ENCODE measurements around the gene EMID1. TPM values are rescaled to one million over a fixed set of nuclear protein-coding genes. Genes with fewer than 3 reads are reported as not detected.
"Not testable (repeated sequence)": the region's sequence is repeated elsewhere in the genome, so short reads cannot be mapped to it uniquely, and the experiment has no call there.

The EMID1 gene
- total RNA-seq, 1 donor from 2014 or later: 18.5 TPM

DNA sequence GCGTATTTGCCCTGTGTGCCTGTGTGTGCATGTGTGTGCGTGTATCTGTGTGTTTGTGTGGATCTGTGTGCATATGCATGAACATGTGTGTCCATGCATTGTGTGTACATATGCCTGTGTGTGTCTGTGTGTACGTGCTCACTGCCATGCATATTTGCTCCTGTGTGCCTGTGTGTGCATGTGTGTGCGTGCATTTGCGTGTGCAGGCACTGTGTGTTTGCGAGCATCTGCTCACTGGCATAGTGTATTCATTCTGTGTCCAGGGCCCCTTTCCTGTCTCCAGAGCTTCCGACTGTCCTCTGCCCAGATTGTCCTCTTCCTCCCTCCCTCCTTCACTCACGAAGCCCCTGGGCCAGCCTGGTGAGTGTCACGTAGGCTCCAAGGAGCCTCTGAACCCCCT is 5.8 kb downstream of the EMID1 start:
- no peak for DNase-seq

GRCh38 chr22:29212743-29213142 is 7.0 kb downstream of the EMID1 start:
- DNase-seq: no peak

DNA sequence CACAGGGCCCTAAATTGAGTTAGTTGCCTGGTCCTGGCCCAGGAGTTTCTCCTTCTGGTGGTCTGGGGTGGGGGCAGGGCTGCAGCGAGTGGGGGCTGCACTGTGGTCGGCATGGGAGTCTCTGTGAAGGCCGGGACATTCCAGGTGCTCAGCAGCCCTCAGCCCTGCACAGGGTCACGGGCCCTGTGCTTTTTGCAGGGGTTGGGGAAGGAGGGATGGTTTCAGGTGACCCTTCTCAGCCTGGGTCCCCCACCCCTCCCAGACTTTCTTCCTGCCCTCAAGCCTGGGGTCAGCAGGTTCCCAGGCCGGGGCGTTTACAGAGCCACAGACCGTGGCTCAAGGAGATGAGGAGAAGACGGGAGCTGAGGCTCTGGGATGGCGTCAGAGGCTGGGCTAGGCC is 7.8 kb downstream of the EMID1 start:
- no peak for DNase-seq

GRCh38 chr22:29214232-29214631 is 8.5 kb downstream of the EMID1 start:
- no peak for DNase-seq

- DNase-seq: no peak
Observed at GRCh38 chr22:29215012-29215860, 9.5 kb downstream of the EMID1 start.

DNA sequence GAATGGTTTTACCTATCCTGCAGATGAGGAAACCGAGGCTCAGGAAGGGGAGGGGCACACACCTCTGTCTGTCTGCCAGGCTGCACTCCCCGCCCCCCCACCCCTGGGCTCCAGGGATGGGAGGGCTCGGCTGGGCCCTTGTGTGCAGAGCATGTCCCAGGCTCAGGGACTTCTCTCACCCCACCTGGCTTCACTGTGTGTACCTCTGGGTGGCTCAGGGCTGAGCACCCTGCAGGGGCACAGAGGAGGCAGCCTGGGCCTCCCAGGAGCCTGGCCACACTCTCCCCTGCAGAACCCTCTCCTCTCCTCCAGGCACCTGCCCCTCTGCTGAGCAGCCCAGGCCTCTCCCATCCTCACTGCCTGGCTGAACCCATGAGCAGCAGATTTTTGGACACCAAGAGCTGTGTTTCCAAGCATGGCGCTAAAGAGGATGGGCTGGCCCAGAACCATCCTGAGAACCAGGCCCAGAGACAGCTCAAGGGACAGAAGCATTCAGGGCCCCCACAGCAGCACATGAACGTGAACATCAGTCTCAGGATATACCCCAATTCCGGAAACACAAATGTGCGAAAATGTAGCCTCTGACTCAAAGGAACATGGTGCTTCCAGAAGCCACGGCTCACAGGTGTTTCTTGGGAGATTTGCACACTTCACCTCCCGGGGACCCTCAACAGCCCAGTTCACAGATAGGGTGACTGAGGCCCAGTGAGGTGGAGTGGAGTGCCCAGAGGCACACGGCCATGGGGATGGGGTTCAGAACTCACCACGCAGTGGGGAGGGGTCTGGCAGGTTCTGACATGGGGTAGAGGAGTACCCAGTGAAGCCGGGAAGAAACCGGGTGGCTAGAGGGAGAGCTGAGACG is 10.5 kb downstream of the EMID1 start:
- no peak for DNase-seq

DNA sequence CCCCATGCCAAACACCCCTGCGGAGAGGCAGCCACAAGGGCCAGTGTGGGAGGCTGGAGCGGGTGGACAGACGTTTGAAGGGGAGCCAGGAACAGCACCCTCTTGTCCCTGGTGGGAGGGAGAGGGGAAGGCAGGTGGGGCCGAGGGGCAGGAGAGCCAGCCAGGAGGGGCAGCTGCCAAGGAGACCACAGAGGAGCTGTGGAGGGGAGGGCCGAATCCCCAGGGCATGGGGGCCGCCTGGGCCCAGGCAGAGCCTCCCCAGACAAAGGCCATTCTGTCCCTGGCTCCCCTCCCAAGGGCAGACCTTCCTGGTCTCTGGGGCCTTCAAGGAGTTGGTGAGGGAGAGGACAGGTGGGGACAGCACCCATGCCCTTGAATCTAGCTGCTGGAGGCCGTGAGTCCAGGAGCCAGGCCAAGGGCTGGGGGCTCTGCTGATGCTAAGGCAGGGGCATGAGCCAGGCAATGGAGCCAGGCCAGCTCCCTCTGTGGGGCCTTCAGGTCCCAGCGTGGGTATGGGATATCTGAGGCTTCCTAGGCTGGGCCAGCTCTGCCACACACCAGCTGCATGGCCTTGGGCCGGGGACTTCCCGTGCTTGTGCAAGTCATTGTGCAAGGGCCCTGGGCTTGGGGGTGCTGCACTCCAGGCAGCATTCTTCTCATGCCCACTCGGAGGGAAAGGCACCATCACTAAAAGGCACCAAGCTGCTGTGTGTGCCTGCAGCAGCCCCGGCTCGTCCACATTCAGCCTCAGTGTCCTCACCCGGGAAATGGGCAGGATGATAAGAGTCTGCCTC is 11.4 kb downstream of the EMID1 start:
- no peak for DNase-seq

- no peak for DNase-seq
Observed at GRCh38 chr22:29217827-29218757, 12.4 kb downstream of the EMID1 start.

GRCh38 chr22:29218758-29219408 is 13.2 kb downstream of the EMID1 start:
- no peak for DNase-seq

GRCh38 chr22:29219409-29219782 is 13.7 kb downstream of the EMID1 start:
- not testable (repeated sequence) for DNase-seq

DNA sequence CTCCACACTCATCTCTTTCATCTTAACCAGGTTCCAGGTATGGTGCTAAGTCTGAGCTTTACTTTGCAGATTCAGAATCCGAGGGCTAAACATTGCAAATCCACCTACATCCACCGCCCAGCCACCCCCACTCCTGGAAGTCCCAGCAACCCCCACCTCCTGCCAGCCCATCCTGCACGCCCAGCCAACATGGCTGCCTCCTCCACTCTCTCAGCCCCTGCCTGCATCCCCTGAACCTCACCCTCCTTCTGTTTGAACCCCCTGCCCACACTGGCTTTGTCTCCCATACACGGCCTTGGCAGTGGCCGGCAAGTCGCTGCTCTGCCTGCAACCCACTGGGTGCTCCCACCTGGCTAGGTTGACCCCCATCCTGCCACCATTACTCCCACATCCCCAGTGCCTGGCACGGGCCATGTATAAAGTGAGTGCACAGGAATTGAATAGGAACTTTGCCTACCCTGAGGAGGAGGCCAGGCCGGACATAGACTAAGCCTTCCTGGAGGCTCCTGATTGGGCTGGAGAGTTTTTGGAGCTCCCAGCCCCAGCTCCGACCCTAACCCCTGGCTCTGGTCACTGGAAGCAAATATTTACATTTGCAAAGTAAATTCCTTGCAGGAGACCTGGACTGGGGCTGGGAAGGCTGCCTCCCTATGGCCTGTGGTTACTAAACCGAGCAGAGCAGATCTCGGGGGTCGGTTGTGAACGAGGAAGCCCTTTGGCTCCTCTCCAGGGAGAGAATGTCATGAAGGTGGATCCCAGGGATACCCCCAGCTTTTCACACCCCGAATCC is 14.4 kb downstream of the EMID1 start:
- DNase-seq: no peak

GRCh38 chr22:29224121-29224858 is 18.6 kb downstream of the EMID1 start:
- no peak for DNase-seq

- DNase-seq: no peak
Observed at GRCh38 chr22:29224859-29225410, 19.2 kb downstream of the EMID1 start.

- DNase-seq: no peak
Observed at GRCh38 chr22:29225422-29226090, 19.9 kb downstream of the EMID1 start.

DNA sequence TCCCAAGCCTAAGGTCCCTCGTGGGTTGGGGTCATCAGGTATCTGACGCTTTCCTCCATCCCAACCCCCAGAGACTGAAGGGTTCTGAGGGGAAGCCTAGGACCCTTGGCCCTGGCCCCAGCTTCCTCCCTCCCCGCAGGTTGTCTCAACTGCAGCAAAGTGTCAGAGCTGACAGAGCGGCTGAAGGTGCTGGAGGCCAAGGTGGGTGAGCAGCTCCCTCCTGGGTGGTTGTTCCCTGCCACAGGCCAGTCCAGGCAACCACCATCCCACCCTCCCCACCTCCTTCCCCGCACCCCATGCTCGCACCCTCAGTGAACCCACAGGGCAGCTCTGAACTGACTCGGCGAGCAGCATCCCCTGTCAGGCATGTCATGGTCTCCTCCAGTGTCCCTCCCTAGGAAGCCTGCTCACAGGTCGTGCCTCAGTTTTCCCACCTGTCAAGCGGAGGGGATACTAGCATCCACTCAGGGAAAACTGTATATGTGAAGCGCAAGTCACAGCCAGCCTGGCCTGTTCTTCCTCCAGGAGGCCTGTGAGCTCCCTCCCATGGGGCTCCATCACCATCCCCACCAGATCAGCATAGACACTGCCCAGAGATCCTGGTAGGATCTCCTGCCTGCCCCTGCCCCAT is 20.8 kb downstream of the EMID1 start:
- no peak for DNase-seq

- DNase-seq: no peak
Observed at GRCh38 chr22:29230972-29231875, 25.5 kb downstream of the EMID1 start.
